NCI-H748 (cell line): Measurements from ENCODE around the gene RPL10L.

Experiments
- DNase-seq: peaks from one replicate; lab custom pipeline; 2025; ENCODE audit not compliant: unreplicated experiment; lab: John Stamatoyannopoulos, UW

RPL10L gene

GRCh38 chr14:46651526-46652144 lies at the start of gene RPL10L:
RPL10L (minus strand) TSS chr14:46651781; CDS start chr14:46651736, 45 bp downstream.
- no peak for DNase-seq

- no peak for DNase-seq
Measured at GRCh38 chr14:46691819-46692218, 40.2 kb upstream of the RPL10L start.

- DNase-seq = no peak
Measured at GRCh38 chr14:46686652-46687051, 35.1 kb upstream of the RPL10L start.

- no peak for DNase-seq
Measured at GRCh38 chr14:46672128-46672527, 20.5 kb upstream of the RPL10L start.

- DNase-seq = no peak
Measured at GRCh38 chr14:46663382-46663781, 11.8 kb upstream of the RPL10L start.

- no peak for DNase-seq
Measured at GRCh38 chr14:46661728-46662127, 10.1 kb upstream of the RPL10L start.

GRCh38 chr14:46653031-46653755 lies 1.6 kb upstream of the RPL10L start:
- no peak for DNase-seq

GRCh38 chr14:46646796-46647195 lies 4.8 kb downstream of the RPL10L start:
- no peak for DNase-seq

- no peak for DNase-seq
Measured at GRCh38 chr14:46626876-46627275, 24.7 kb downstream of the RPL10L start.
